ENCODE data around the gene NDUFS2. TPM values are rescaled to one million over a fixed set of nuclear protein-coding genes. Genes with fewer than 3 reads are reported as not detected.

NDUFS2 gene
- total and polyA plus RNA-seq, 2 of the 8 experiments (the other 6 are each of a cell fraction or from before 2014, with no cell fraction given): 95.1 to 113 TPM

- no peak for TF ChIP-seq ATF2 (IDR thresholded peaks at IDR 0.05; ENCODE audit: low read length)
- peak; percentile 31 to 62 (median 49) for TF ChIP-seq CTCF (IDR thresholded peaks at IDR 0.05; ENCODE audit: control extremely low read depth in 1 of 3, insufficient read depth in 1 of 3, low read depth in 1 of 3, low read length in 3 of 3)
- TF ChIP-seq GTF2F1 (IDR thresholded peaks at IDR 0.05; ENCODE audit: borderline replicate concordance, low read depth, low read length): no peak
- TF ChIP-seq SUZ12 (IDR thresholded peaks at IDR 0.05; ENCODE audit: low read length): no peak
- no peak for TF ChIP-seq FOSL1 (IDR thresholded peaks at IDR 0.05; ENCODE audit: insufficient read depth, low read depth, low read length)
- TF ChIP-seq HDAC2 (IDR thresholded peaks at IDR 0.05; ENCODE audit: borderline replicate concordance in 1 of 2, low read depth in 2 of 2, low read length in 2 of 2): peak in 1 of 2 experiments; percentile 54; a peak in 1 of 4 replicates
- peak in 1 of 2 experiments; percentile 23; a peak in 1 of 4 replicates for TF ChIP-seq RAD21 (IDR thresholded peaks at IDR 0.05 in 1 of 2, conservative IDR thresholded peaks at IDR 0.05 in 1 of 2; ENCODE audit: low read depth in 2 of 2, low read length in 2 of 2)
- peak; percentile 97 to 99 for TF ChIP-seq POLR2A (IDR thresholded peaks at IDR 0.05; ENCODE audit: control extremely low read depth in 1 of 2, low read depth in 2 of 2, low read length in 2 of 2)
- TF ChIP-seq YY1 (IDR thresholded peaks at IDR 0.05; ENCODE audit: low read depth, low read length): peak; percentile 100
- TF ChIP-seq MAX (IDR thresholded peaks at IDR 0.05): peak; percentile 27; the same call in 1 of the 2 replicates
- TF ChIP-seq GABPA (IDR thresholded peaks at IDR 0.05; ENCODE audit: borderline replicate concordance, insufficient read depth, low read length): peak; percentile 83; the same call in 1 of the 2 replicates
- TF ChIP-seq NANOG (IDR thresholded peaks at IDR 0.05; ENCODE audit: insufficient read depth, low read depth, low read length, poor library complexity, severe bottlenecking): no peak
- no peak for TF ChIP-seq SIRT6 (IDR thresholded peaks at IDR 0.05; ENCODE audit: low read length)
- peak; percentile 97 for TF ChIP-seq PHF8 (conservative IDR thresholded peaks at IDR 0.05; ENCODE audit: low read depth, low read length)
- TF ChIP-seq EP300 (IDR thresholded peaks at IDR 0.05; ENCODE audit: borderline replicate concordance in 1 of 2, low read depth in 2 of 2, low read length in 2 of 2): no peak
- TF ChIP-seq POLR2AphosphoS5 (IDR thresholded peaks at IDR 0.05; ENCODE audit: low read depth, low read length): peak; percentile 92
- no peak for TF ChIP-seq EGR1 (IDR thresholded peaks at IDR 0.05; ENCODE audit: borderline replicate concordance, low read depth, low read length)
These were observed at the start of gene NDUFS2 (continued) for GRCh38 chr1:161201836-161202712.

Measured in H1 (cell line).